SK-N-MC (cell line): ENCODE data around the gene NCOA1.

Experiments used
- EZH2 ChIP-seq: fragments of 200-600 bp; sonication (generic); IDR thresholded peaks from one replicate; pipeline ENCODE4 v1.6.1; 2017; ENCODE audit warnings: antibody characterized with exemption
- POLR2AphosphoS5 ChIP-seq: IDR thresholded peaks from 2 replicates; pipeline ENCODE4 v1.6.1; 2012; ENCODE audit warnings: mild to moderate bottlenecking, low read depth, low read length, borderline replicate concordance

DNA sequence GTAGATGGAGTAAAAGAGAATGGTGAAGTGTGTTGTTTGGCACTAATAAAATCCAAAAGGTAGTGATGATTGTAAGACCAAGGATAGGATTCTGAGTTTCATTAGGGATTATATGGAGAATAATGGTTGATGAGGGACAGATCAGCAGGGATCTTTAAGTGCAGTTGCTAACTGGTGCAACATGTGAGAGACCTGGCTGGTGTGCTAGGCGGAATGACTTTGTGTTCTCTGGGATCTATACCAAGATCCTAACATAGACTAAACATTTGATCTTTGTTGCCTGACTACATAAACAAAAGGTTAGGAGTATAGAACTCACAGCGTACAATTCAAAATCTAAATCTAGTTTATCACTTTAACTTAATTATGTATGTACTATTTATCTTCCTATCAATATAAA lies 166.8 kb downstream of the NCOA1 start:
- TF ChIP-seq POLR2AphosphoS5 (no peak), EZH2 (no peak)
